ENCODE data around the gene TPRG1L.
A peak's percentile ranks its signal among the peaks of the same experiment; 100 is the strongest.

TPRG1L gene

DNA sequence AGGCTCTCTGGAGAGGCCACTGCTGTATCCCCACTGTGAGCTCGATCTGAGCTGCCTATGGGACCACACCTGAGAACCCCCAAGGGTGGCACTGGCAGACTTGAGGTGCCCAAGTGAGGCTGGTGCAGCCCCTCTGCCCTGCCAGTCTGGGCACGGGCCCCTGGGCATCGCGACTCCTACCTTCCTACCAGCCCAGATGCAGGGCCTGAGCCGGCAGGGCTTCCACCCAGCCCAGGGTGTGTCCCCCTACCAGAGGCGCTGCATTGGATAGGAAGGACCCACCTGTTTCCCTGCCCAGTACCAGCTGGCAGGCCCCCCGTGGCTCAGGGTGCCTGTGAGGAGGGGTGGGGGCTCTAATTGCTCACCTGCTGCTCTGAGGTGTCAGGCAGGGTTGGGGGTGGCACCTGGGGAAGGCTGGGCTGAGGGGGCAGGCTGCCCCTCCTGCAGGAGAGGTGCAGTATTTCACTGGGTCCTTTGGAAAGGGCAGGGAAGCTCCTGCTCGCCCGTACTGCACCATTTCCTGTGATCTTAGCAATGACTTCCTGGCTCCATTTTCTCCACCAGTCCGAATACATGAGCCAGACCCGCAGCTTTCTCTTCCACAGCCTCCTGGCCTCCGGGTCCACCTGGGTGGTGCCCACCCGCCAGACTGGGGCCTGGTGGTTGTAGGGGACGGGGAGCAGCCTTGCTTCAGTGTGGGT is 39.3 kb downstream of the TPRG1L start:
- WGBS (ENCODE audit: insufficient coverage): 93% methylated on average over 12 of the region's 14 CpGs
- Histone ChIP-seq H3K27ac (ENCODE audit: insufficient read depth in 1 of 2, low read depth in 1 of 2, low read length in 2 of 2, poor library complexity in 1 of 2, severe bottlenecking in 2 of 2) (no peak overlapping the region), H3K27me3 (replicated peaks in 2 of 5; ENCODE audit: control insufficient read depth in 4 of 5, insufficient read depth in 5 of 5, low read length in 4 of 5) (peaks cover 0 to 9% (median 6%) of the 10 kb centered on the region in 5 experiments), H3K9me3 (ENCODE audit: control extremely low read depth in 1 of 5, control insufficient read depth in 4 of 5, insufficient read depth in 2 of 5, low read depth in 1 of 5, low read length in 4 of 5) (no peaks in the 10 kb centered on the region), H3K36me3 (ENCODE audit: control insufficient read depth in 4 of 4, insufficient read depth in 4 of 4, low read length in 3 of 4) (no peaks in the 10 kb centered on the region), H3K4me3 (ENCODE audit: control insufficient read depth in 1 of 7, extremely low read depth in 1 of 7, insufficient read depth in 4 of 7, low read depth in 2 of 7, low read length in 6 of 7) (no peak overlapping the region), H3K4me1 (ENCODE audit: control extremely low read depth in 1 of 4, control insufficient read depth in 4 of 4, insufficient read depth in 4 of 4, low read length in 3 of 4) (peaks cover 0 to 6% (median 5%) of the 10 kb centered on the region in 4 experiments)
- ChIA-PET CTCF (no interaction called here), POLR2A (no interaction called here)
- no peak for DNase-seq

DNA sequence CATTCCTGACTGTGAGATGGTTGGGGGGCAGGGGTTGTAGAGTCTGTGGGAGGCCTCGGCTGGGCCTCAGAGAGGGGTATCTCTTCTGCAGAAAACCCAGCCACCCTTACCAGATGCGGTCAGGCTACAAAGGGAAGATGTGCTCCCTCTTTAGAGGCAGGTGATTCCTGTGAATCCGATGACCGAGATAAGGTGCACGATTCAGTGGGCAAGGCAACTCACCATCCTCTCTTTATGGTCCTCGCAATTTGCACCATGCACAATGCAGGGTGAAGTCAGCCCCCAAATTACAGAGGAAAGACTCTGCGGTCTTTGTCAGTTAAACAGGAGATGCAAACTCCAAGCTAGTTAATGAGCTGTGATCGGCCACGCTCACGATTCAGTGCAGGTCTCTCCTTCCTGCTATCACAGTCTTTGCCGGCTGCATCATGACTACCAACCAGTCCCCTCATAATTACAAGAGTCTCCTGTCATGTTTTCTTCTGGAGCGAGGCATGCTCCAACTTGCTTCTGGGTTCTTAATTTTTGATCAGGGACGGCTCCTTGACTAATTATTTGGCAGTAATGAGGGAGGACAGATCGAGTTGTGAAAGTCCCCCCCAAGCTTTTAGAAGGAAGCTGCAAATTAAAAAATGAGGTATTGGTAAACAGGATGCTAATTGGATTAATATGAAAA is 40.0 kb downstream of the TPRG1L start:
- Histone ChIP-seq H3K27me3 (replicated peaks in 2 of 5; ENCODE audit: control insufficient read depth in 4 of 5, insufficient read depth in 5 of 5, low read length in 4 of 5) (peaks cover 0 to 10% (median 6%) of the 10 kb centered on the region in 5 experiments), H3K36me3 (ENCODE audit: control insufficient read depth in 4 of 4, insufficient read depth in 4 of 4, low read length in 3 of 4) (no peaks in the 10 kb centered on the region), H3K4me3 (ENCODE audit: control insufficient read depth in 1 of 7, extremely low read depth in 1 of 7, insufficient read depth in 4 of 7, low read depth in 2 of 7, low read length in 6 of 7) (no peak overlapping the region), H3K27ac (ENCODE audit: insufficient read depth in 1 of 2, low read depth in 1 of 2, low read length in 2 of 2, poor library complexity in 1 of 2, severe bottlenecking in 2 of 2) (no peak overlapping the region), H3K4me1 (ENCODE audit: control extremely low read depth in 1 of 4, control insufficient read depth in 4 of 4, insufficient read depth in 4 of 4, low read length in 3 of 4) (peaks cover 0 to 8% (median 5%) of the 10 kb centered on the region in 4 experiments), H3K9me3 (ENCODE audit: control extremely low read depth in 1 of 5, control insufficient read depth in 4 of 5, insufficient read depth in 2 of 5, low read depth in 1 of 5, low read length in 4 of 5) (no peaks in the 10 kb centered on the region)
- DNase-seq: no peak
- WGBS (ENCODE audit: insufficient coverage): 94% methylated on average over 13 of the region's 14 CpGs
- ChIA-PET CTCF (no interaction called here), POLR2A (no interaction called here)

DNA sequence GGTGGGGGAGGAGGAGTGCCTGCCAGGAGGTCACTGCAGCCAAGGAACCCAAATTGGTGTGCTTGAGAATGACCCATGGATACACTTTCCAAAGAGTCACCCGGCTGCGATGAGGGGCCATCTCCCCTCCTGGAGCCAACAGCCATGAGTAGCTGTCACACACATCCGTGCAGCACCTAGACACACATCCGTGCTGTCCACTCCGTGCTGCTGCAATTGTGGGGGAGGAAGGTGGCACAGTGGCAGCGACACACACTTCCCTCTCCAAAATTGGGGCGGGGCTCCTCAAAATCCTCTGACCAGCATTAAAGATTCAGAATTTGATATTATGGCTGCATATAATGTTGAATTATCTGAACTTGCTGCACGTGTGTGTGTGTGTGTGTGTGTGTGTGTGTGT is 43.3 kb downstream of the TPRG1L start:
- Histone ChIP-seq H3K27me3 (replicated peaks in 2 of 5; ENCODE audit: control insufficient read depth in 4 of 5, insufficient read depth in 5 of 5, low read length in 4 of 5) (peaks cover 0 to 10% (median 3%) of the 10 kb centered on the region in 5 experiments), H3K4me1 (ENCODE audit: control extremely low read depth in 1 of 4, control insufficient read depth in 4 of 4, insufficient read depth in 4 of 4, low read length in 3 of 4) (peaks cover 0 to 17% (median 5%) of the 10 kb centered on the region in 4 experiments), H3K4me3 (ENCODE audit: control insufficient read depth in 1 of 7, extremely low read depth in 1 of 7, insufficient read depth in 4 of 7, low read depth in 2 of 7, low read length in 6 of 7) (no peak overlapping the region), H3K36me3 (ENCODE audit: control insufficient read depth in 4 of 4, insufficient read depth in 4 of 4, low read length in 3 of 4) (no peaks in the 10 kb centered on the region), H3K27ac (ENCODE audit: insufficient read depth in 1 of 2, low read depth in 1 of 2, low read length in 2 of 2, poor library complexity in 1 of 2, severe bottlenecking in 2 of 2) (no peak overlapping the region), H3K9me3 (ENCODE audit: control extremely low read depth in 1 of 5, control insufficient read depth in 4 of 5, insufficient read depth in 2 of 5, low read depth in 1 of 5, low read length in 4 of 5) (no peaks in the 10 kb centered on the region)
- no peak for DNase-seq
- 89% methylated on average over 5 of the region's 8 CpGs for WGBS (ENCODE audit: insufficient coverage)
- POLR2A ChIA-PET: no interaction called here
- CTCF ChIA-PET: interaction anchor here (0.9 kb wide), 1 partner anchor 28 kb away, joined by 3 read pairs; no protein-coding TSS in a partner anchor

DNA sequence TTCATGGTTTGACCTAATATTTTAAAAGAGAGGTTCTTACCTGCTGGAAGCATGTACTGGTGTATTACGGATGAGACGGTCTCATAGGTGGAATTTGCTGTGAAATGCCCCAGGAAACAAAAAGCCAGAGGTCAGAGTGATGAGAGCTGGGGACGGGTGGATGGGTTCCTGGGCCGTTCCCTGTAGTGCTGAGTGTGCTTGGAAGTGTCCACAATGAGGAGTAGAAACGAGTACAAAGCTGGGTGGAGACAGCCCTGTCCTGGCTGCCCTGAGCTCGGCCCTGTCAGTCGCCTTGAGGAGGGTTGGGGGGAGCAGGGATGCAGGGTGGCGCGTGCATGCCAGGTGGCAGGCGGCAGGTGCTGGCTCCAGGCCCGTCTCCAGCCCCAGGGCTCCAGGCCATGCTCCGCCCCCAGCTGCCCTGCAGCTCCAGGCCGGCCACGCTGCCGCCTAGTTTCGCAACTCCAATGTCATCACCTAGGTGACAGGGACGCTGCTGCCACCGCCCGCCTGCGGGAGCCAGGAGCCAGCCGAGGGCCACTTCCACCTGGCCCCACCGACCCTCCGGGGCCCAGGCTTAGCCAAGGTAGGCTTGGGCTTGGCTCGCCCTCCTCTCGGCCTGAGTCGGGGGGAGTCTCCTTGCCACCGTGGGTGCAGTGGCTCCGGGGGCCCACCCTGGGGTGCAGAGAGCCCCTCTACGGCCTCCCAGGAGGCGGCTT is 43.9 kb downstream of the TPRG1L start:
- WGBS (ENCODE audit: insufficient coverage): 40% methylated on average over 27 of the region's 30 CpGs
- H3K36me3 ChIP-seq (ENCODE audit: control insufficient read depth in 4 of 4, insufficient read depth in 4 of 4, low read length in 3 of 4): no peaks in the 10 kb centered on the region
- peaks cover 0 to 17% (median 5%) of the 10 kb centered on the region in 4 experiments for H3K4me1 ChIP-seq (ENCODE audit: control extremely low read depth in 1 of 4, control insufficient read depth in 4 of 4, insufficient read depth in 4 of 4, low read length in 3 of 4)
- no peak overlapping the region for H3K27ac ChIP-seq (ENCODE audit: insufficient read depth in 1 of 2, low read depth in 1 of 2, low read length in 2 of 2, poor library complexity in 1 of 2, severe bottlenecking in 2 of 2)
- no peak overlapping the region for H3K4me3 ChIP-seq (ENCODE audit: control insufficient read depth in 1 of 7, extremely low read depth in 1 of 7, insufficient read depth in 4 of 7, low read depth in 2 of 7, low read length in 6 of 7)
- CTCF ChIA-PET: interaction anchor here (0.9 to 1.0 kb wide), 3 partner anchors 18 to 27 kb away, joined by 3 read pairs; no protein-coding TSS in a partner anchor
- POLR2A ChIA-PET: no interaction called here
- peak in 2 of 3 donors; percentile 25 to 56 for DNase-seq
- H3K27me3 ChIP-seq (replicated peaks in 2 of 5; ENCODE audit: control insufficient read depth in 4 of 5, insufficient read depth in 5 of 5, low read length in 4 of 5): peaks cover 0 to 10% (median 3%) of the 10 kb centered on the region in 5 experiments
- H3K9me3 ChIP-seq (ENCODE audit: control extremely low read depth in 1 of 5, control insufficient read depth in 4 of 5, insufficient read depth in 2 of 5, low read depth in 1 of 5, low read length in 4 of 5): no peaks in the 10 kb centered on the region

DNA sequence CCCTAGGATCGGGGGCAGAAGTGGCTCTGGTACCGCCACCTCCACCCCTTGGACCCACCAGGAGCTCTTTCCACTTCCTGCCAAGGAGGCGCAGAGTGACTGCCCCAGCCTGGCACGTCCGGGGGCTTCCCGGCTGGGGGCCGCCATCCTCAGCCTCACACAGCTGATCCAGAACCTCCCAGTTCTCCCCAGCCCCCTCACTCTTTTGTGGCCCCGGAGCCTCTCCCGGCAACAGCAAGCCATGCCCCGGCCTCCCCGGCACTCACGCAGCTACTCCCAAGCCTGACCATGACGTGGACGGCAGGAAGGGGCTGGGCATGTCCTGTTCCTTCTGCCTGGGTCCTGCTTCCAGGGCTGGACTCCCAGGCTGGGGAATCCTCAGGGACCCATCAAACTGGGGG is 44.6 kb downstream of the TPRG1L start:
- H3K27ac ChIP-seq (ENCODE audit: insufficient read depth in 1 of 2, low read depth in 1 of 2, low read length in 2 of 2, poor library complexity in 1 of 2, severe bottlenecking in 2 of 2): no peak overlapping the region
- POLR2A ChIA-PET: no interaction called here
- H3K36me3 ChIP-seq (ENCODE audit: control insufficient read depth in 4 of 4, insufficient read depth in 4 of 4, low read length in 3 of 4): no peaks in the 10 kb centered on the region
- H3K4me1 ChIP-seq (ENCODE audit: control extremely low read depth in 1 of 4, control insufficient read depth in 4 of 4, insufficient read depth in 4 of 4, low read length in 3 of 4): peaks cover 0 to 17% (median 5%) of the 10 kb centered on the region in 4 experiments
- no peak overlapping the region for H3K4me3 ChIP-seq (ENCODE audit: control insufficient read depth in 1 of 7, extremely low read depth in 1 of 7, insufficient read depth in 4 of 7, low read depth in 2 of 7, low read length in 6 of 7)
- CTCF ChIA-PET: interaction anchor here (1.0 kb wide), 2 partner anchors 17 to 28 kb away, joined by 3 read pairs; no protein-coding TSS in a partner anchor
- 89% methylated on average over 13 of the region's 14 CpGs for WGBS (ENCODE audit: insufficient coverage)
- H3K27me3 ChIP-seq (replicated peaks in 2 of 5; ENCODE audit: control insufficient read depth in 4 of 5, insufficient read depth in 5 of 5, low read length in 4 of 5): peaks cover 0 to 10% (median 3%) of the 10 kb centered on the region in 5 experiments
- no peak for DNase-seq
- H3K9me3 ChIP-seq (ENCODE audit: control extremely low read depth in 1 of 5, control insufficient read depth in 4 of 5, insufficient read depth in 2 of 5, low read depth in 1 of 5, low read length in 4 of 5): no peaks in the 10 kb centered on the region

DNA sequence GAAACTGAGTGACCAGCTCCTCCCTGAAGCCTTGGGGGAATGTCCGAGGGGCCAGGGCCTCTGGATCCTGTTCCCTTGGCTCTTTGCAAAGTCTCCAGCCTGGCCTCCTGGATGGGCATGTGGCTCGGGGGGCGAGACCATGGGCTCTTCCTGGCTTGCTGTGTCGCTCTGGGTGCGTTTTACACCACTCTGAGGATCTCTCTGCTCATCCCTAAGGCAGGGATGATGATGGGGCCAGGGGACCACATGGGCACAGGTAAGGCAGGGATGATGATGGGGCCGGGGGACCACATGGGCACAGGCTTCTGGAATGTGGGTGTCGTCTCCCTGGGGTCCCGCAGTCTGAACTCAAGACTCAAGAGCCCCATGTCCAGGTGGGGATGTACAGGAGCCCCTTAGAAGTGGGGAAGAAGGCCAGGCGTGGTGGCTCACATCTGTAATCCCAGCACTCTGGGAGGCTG is 45.2 kb downstream of the TPRG1L start:
- ChIA-PET POLR2A (interaction anchor here (0.6 kb wide), 1 partner anchor 86 kb away, joined by 4 read pairs; no protein-coding TSS in a partner anchor), CTCF (no interaction called here)
- Histone ChIP-seq H3K4me3 (ENCODE audit: control insufficient read depth in 1 of 7, extremely low read depth in 1 of 7, insufficient read depth in 4 of 7, low read depth in 2 of 7, low read length in 6 of 7) (no peak overlapping the region), H3K4me1 (ENCODE audit: control extremely low read depth in 1 of 4, control insufficient read depth in 4 of 4, insufficient read depth in 4 of 4, low read length in 3 of 4) (peaks cover 0 to 17% (median 5%) of the 10 kb centered on the region in 4 experiments), H3K27me3 (replicated peaks in 2 of 5; ENCODE audit: control insufficient read depth in 4 of 5, insufficient read depth in 5 of 5, low read length in 4 of 5) (peaks cover 0 to 10% (median 3%) of the 10 kb centered on the region in 5 experiments), H3K36me3 (ENCODE audit: control insufficient read depth in 4 of 4, insufficient read depth in 4 of 4, low read length in 3 of 4) (no peaks in the 10 kb centered on the region), H3K27ac (ENCODE audit: insufficient read depth in 1 of 2, low read depth in 1 of 2, low read length in 2 of 2, poor library complexity in 1 of 2, severe bottlenecking in 2 of 2) (no peak overlapping the region), H3K9me3 (ENCODE audit: control extremely low read depth in 1 of 5, control insufficient read depth in 4 of 5, insufficient read depth in 2 of 5, low read depth in 1 of 5, low read length in 4 of 5) (no peaks in the 10 kb centered on the region)
- WGBS (ENCODE audit: insufficient coverage): 86% methylated on average over 7 of the region's 9 CpGs
- no peak for DNase-seq
